Heart left ventricle (tissue), 16 donors: ENCODE results near the gene MAMDC2. TPM values are rescaled to one million over a fixed set of nuclear protein-coding genes. Genes with fewer than 3 reads are reported as not detected.

ENCODE experiments used
- ATAC-seq, 4 donors: fragments of 200-7000 bp; cut with Tn5 transposase; one replicate each; pipeline ENCODE4 v1.9.1; 2020 to 2022; ENCODE audit warnings: moderate library complexity in 4 of 4, mild to moderate bottlenecking in 3 of 4, moderate number of reproducible peaks in 1 of 4
- DNase-seq, 5 donors: peaks; one replicate each; pipeline ENCODE4 v3.0.0-alpha.2; 2020
- H3K27ac ChIP-seq, 12 donors: fragments of 200-600 bp; sonication (generic) in 4 of 12; one replicate each; pipeline versions ENCODE4 v1.5.0 to v1.8.0; 2016 to 2022; ENCODE audit warnings: mild to moderate bottlenecking in 2 of 12
- H3K27me3 ChIP-seq, 9 donors: fragments of 200-600 bp; sonication (generic) in 2 of 9; one replicate each; pipeline versions ENCODE4 v1.5.1 to v1.8.0; 2016 to 2022; ENCODE audit warnings: mild to moderate bottlenecking in 3 of 9
- H3K36me3 ChIP-seq, 9 donors: fragments of 200-600 bp; sonication (generic) in 2 of 9; one replicate each; pipeline versions ENCODE4 v1.5.0 to v1.8.0; 2018 to 2022; ENCODE audit warnings: mild to moderate bottlenecking in 2 of 9
- H3K4me1 ChIP-seq, 12 donors: fragments of 200-600 bp; sonication (generic) in 4 of 12; one replicate each; pipeline versions ENCODE4 v1.5.0 to v1.8.0; 2016 to 2022; ENCODE audit warnings: mild to moderate bottlenecking in 3 of 12
- H3K4me3 ChIP-seq, 12 donors: fragments of 200-600 bp; sonication (generic) in 4 of 12; one replicate each; pipeline versions ENCODE4 v1.5.0 to v1.8.0; 2017 to 2022; ENCODE audit warnings: mild to moderate bottlenecking in 9 of 12, moderate library complexity in 4 of 12
- H3K9me3 ChIP-seq, 12 donors: fragments of 200-600 bp; sonication (generic) in 4 of 12; one replicate each; pipeline versions ENCODE4 v1.5.0 to v1.8.0; 2016 to 2022; ENCODE audit warnings: mild to moderate bottlenecking in 1 of 12
- POLR2A ChIP-seq, 2 donors: fragments of 450-650 bp; IDR thresholded peaks; one replicate each; pipeline ENCODE4 v1.6.1; 2017; ENCODE audit warnings: antibody characterized with exemption in 2 of 2, mild to moderate bottlenecking in 2 of 2, moderate library complexity in 2 of 2
- WGBS, 4 donors: extraction: QIAGEN DNeasy Blood & Tissue Kit in 2 of 4; methylation state at CpG; one replicate each; pipeline versions ENCODE4 v1.1.5 to v1.1.7; 2013 to 2018; 5-methylcytosine and 5-hydroxymethylcytosine counted together
- intact Hi-C, 10 donors: fragments of 100-400 bp; cut with DNase I; formaldehyde crosslinking; loops; one replicate each; pipeline versions ENCODE4 v1.11.1 to v1.14.2; 2022
- polyA plus RNA-seq, 2 donors: library from polyadenylated mRNA; stranded (reverse); fragments of 200-250 nt; gene quantifications; one replicate each; pipeline ENCODE4 v1.2.3, GENCODE V29; 2013
- total RNA-seq, 9 donors: library from RNA; depleted of rRNA in 2 of 9; stranded (reverse); fragments of >200 nt in 2 of 9; fragmentation: NEBNext Ultra II Directional in 3 of 9; extraction: Animal tissue kit (Norgen Biotek cat#: 25700) in 3 of 9; gene quantifications; one replicate each; pipeline versions ENCODE4 v1.1.0 to v1.2.4, GENCODE V29; 2016 to 2023
- TF ChIP-seq, protein P1 (sequence below), 12 donors: fragments of 200-600 bp; sonication (generic) in 4 of 12; IDR thresholded peaks; one replicate each; pipeline versions ENCODE4 v1.5.0 to v1.8.0; 2018 to 2022; ENCODE audit warnings: antibody characterized with exemption in 12 of 12, mild to moderate bottlenecking in 5 of 12
- donor health status: ischemic (EF 13 %, LVEDD 7.1; RV severe dilation, severe dysfunction).
- donor health status: healthy with polysubstance abuse.
- donor health status: DM: no; HTN: yes; CAD: no.
- donor health status: DM: no; HTN: no; CAD: no.
- donor health status: ischemic (EF 25% LVEDD 6.9; RV normal size, moderate dysfunction).
- donor health status: ischemic (EF 25% LVEDD 5.7; RV mildly dilated, moderate dysfunction).
- donor health status: healthy.
- donor health status: DM: yes; HTN: yes; CAD: no.
- donor health status: ischemic (EF 35%, LVEDD 5.7; RV mildly dilated, moderate dysfunction).
- donor health status: nonischemic (EF 11% LVEDD 7.7; RV severe dilation, severe dysfunction).
- donor health status: DM: yes; HTN: yes; CAD: no.
- donor health status: PGD.
- donor health status: ischemic (EF 29% LVEDD 5.4; RV normal size, mild dysfunction).
- donor health status: nonischemic (EF 23%, LVEDD 6.1; RV moderate dilation, normal function).

Gene MAMDC2
- total and polyA plus RNA-seq, 11 donors: 2.5 to 23.9 (median 5.1) TPM

GRCh38 chr9:70172532-70172931 lies 128.9 kb downstream of the MAMDC2 start:
- Histone ChIP-seq H3K36me3 (peaks cover 0 to 55% (median 11%) of the 10 kb centered on the region in 9 donors), H3K27me3 (no peaks in the 10 kb centered on the region), H3K4me3 (no peak overlapping the region), H3K4me1 (no peaks in the 10 kb centered on the region), H3K9me3 (no peaks in the 10 kb centered on the region), H3K27ac (no peak overlapping the region)
- TF ChIP-seq, protein P1, sequence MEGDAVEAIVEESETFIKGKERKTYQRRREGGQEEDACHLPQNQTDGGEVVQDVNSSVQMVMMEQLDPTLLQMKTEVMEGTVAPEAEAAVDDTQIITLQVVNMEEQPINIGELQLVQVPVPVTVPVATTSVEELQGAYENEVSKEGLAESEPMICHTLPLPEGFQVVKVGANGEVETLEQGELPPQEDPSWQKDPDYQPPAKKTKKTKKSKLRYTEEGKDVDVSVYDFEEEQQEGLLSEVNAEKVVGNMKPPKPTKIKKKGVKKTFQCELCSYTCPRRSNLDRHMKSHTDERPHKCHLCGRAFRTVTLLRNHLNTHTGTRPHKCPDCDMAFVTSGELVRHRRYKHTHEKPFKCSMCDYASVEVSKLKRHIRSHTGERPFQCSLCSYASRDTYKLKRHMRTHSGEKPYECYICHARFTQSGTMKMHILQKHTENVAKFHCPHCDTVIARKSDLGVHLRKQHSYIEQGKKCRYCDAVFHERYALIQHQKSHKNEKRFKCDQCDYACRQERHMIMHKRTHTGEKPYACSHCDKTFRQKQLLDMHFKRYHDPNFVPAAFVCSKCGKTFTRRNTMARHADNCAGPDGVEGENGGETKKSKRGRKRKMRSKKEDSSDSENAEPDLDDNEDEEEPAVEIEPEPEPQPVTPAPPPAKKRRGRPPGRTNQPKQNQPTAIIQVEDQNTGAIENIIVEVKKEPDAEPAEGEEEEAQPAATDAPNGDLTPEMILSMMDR (IDR thresholded peaks at IDR 0.05): no peak
- no peak for TF ChIP-seq POLR2A (IDR thresholded peaks at IDR 0.05)
- 35 to 92% (median 86%) methylated on average over 1 of the region's 1 CpG for WGBS, 4 donors
- no peak for DNase-seq
- intact Hi-C loops: no loop called here
- ATAC-seq: no peak

- TF ChIP-seq POLR2A (IDR thresholded peaks at IDR 0.05): no peak
- TF ChIP-seq, protein P1 (IDR thresholded peaks at IDR 0.05): no peak
Measured at GRCh38 chr9:70177121-70177520, 133.5 kb downstream of the MAMDC2 start.

DNA sequence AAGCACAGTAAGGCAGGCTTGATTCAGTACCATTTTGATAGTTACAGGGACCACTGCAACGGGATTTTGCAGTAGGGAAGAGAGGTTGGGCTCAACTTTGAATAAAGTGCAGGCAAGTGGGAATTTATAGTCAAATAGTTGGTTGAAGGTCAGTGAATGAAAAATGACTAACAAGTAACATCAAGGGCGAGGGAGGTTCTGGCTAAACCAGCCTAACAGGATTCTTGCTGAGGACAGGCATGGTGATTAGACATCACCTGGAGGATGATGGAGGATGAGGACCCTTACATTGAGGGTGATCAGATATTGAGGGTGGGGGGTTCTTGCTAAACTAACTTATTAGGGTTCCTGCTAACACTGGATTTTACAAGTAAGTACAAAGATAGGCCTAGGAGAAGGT lies 149.1 kb downstream of the MAMDC2 start:
- Histone ChIP-seq H3K4me3 (no peak overlapping the region), H3K27ac (no peak overlapping the region), H3K4me1 (no peaks in the 10 kb centered on the region), H3K36me3 (peaks cover 0 to 11% (median 0%) of the 10 kb centered on the region in 9 donors), H3K27me3 (no peaks in the 10 kb centered on the region), H3K9me3 (no peaks in the 10 kb centered on the region)
- DNase-seq (no peak), ATAC-seq (no peak)
- 75 to 89% (median 83%) methylated on average over 2 of the region's 2 CpGs for WGBS, 4 donors
- TF ChIP-seq POLR2A (IDR thresholded peaks at IDR 0.05): no peak
- TF ChIP-seq, protein P1 (IDR thresholded peaks at IDR 0.05): no peak
- intact Hi-C loops: no loop called here

More at GRCh38 chr9:70177121-70177520, 133.5 kb downstream of the MAMDC2 start:
- Histone ChIP-seq H3K36me3 (peaks cover 0 to 28% (median 3%) of the 10 kb centered on the region in 9 donors), H3K27ac (peak overlapping the region in 1 of 12 donors; percentile 16), H3K4me3 (no peak overlapping the region), H3K27me3 (no peaks in the 10 kb centered on the region), H3K4me1 (no peaks in the 10 kb centered on the region), H3K9me3 (peaks cover 0 to 18% (median 0%) of the 10 kb centered on the region in 12 donors)
- DNase-seq (no peak), ATAC-seq (peak in 2 of 4 donors; percentile 24 to 42)
- 87 to 100% (median 96%) methylated on average over 1 of the region's 1 CpG for WGBS, 4 donors
- intact Hi-C loops: no loop called here

GRCh38 chr9:70195456-70195855 lies 151.8 kb downstream of the MAMDC2 start:
- Histone ChIP-seq H3K4me1 (no peaks in the 10 kb centered on the region), H3K27ac (no peak overlapping the region), H3K36me3 (peaks cover 0 to 11% (median 0%) of the 10 kb centered on the region in 9 donors), H3K9me3 (peaks cover 0 to 4% (median 0%) of the 10 kb centered on the region in 12 donors), H3K4me3 (no peak overlapping the region), H3K27me3 (no peaks in the 10 kb centered on the region)
- TF ChIP-seq, protein P1 (IDR thresholded peaks at IDR 0.05): no peak
- no peak for TF ChIP-seq POLR2A (IDR thresholded peaks at IDR 0.05)
- intact Hi-C loops: no loop called here
- DNase-seq: no peak
- ATAC-seq: no peak
- WGBS, 4 donors: 76 to 93% (median 91%) methylated on average over 3 of the region's 3 CpGs
